ENCODE results near the gene CIART. TPM values are rescaled to one million over a fixed set of nuclear protein-coding genes. Genes with fewer than 3 reads are reported as not detected.

Gene CIART
- total and polyA plus RNA-seq, 2 donors (not counting 3 experiments of a cell fraction or from before 2014, with no cell fraction given), result 2.4 to 4.3 TPM

DNA sequence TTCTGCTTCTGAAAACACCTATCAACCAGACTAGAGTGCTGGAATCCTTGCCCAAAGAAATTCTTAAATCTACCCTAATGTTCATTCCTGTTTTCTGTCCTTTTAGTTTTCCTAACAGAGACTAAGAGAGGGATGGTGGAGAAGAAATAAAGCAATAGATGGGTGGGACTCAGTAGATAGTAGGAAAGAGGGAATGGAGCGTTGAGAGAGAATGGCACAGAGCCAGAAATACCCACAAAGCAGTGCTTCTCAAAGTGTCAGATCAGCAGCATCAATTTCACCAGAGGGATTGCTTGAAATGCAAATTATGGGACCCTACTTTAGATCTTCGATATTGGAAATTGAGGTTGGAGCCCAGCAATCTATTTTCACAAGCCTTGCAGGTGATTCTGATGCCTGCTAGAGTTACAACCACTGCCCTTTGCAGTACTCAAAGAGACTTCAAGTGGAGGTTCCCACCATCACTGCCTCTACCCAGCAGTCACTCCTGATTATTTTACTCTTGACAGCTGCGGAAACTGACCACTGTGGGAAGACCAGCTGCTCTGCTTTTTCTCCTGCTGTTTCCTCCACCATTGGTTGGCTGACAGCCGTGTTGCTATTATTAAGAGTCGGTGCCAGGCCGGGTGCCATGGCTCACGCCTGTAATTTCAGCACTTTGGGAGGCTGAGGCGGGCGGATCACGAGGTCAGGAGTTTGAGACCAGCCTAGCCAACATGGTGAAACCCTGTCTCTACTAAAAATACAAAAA lies 27.6 kb downstream of the CIART start:
- no TSS peak for BruUV-seq (replicated peaks)
- POLR2A ChIA-PET, result no interaction called here
- no peak overlapping the region for H3K9ac ChIP-seq (replicated peaks; ENCODE audit: extremely low read depth, insufficient read depth, low read length)

More for the DNA sequence above, 27.6 kb downstream of the CIART start:
- no peak overlapping the region for H3K4me2 ChIP-seq (ENCODE audit: insufficient read depth, low read length)
- FAIRE-seq (no peak), DNase-seq (ENCODE audit: low read depth, low spot score) (no peak)
- intact Hi-C loops (cut with micrococcal nuclease) (no loop called here), dilution Hi-C loops (cut with MboI; ENCODE audit: extremely low pct_ligation_motif_present, low sequenced_read_pairs) (no loop called here)
- H2AFZ ChIP-seq (ENCODE audit: low read depth, low read length), result no peak overlapping the region
- no peaks in the 10 kb centered on the region for H3K4me1 ChIP-seq (ENCODE audit: control insufficient read depth, extremely low read depth, insufficient read depth, low read length)
- no peak overlapping the region for H3K27ac ChIP-seq (ENCODE audit: insufficient read depth, low read depth, low read length)
- H3K4me3 ChIP-seq (replicated peaks in 1 of 3; ENCODE audit: insufficient read depth in 1 of 3, low read depth in 1 of 3, low read length in 3 of 3), result no peak overlapping the region
- no peaks in the 10 kb centered on the region for H4K20me1 ChIP-seq (replicated peaks; ENCODE audit: control insufficient read depth, extremely low read depth, insufficient read depth, low read length)
- peaks cover 0 to 5% of the 10 kb centered on the region in 2 experiments for H3K36me3 ChIP-seq (ENCODE audit: control insufficient read depth in 2 of 2, extremely low read depth in 1 of 2, insufficient read depth in 2 of 2, low read length in 2 of 2)
- CTCF ChIA-PET, result no interaction called here
- H3K9me3 ChIP-seq (replicated peaks; ENCODE audit: control insufficient read depth, insufficient read depth, low read length), result no peaks in the 10 kb centered on the region
- no peaks in the 10 kb centered on the region for H3K27me3 ChIP-seq (ENCODE audit: control insufficient read depth in 2 of 2, insufficient read depth in 2 of 2, low read length in 2 of 2)
- H3K79me2 ChIP-seq (ENCODE audit: control insufficient read depth, insufficient read depth, low read length), result no peaks in the 10 kb centered on the region
- no peaks in the 10 kb centered on the region for H3K9me1 ChIP-seq (replicated peaks; ENCODE audit: control insufficient read depth, extremely low read depth, insufficient read depth, low read length)
- no peak for TF ChIP-seq EZH2 (IDR thresholded peaks at IDR 0.05; ENCODE audit: borderline replicate concordance, low read depth, low read length, severe bottlenecking)
- TF ChIP-seq, protein P1, sequence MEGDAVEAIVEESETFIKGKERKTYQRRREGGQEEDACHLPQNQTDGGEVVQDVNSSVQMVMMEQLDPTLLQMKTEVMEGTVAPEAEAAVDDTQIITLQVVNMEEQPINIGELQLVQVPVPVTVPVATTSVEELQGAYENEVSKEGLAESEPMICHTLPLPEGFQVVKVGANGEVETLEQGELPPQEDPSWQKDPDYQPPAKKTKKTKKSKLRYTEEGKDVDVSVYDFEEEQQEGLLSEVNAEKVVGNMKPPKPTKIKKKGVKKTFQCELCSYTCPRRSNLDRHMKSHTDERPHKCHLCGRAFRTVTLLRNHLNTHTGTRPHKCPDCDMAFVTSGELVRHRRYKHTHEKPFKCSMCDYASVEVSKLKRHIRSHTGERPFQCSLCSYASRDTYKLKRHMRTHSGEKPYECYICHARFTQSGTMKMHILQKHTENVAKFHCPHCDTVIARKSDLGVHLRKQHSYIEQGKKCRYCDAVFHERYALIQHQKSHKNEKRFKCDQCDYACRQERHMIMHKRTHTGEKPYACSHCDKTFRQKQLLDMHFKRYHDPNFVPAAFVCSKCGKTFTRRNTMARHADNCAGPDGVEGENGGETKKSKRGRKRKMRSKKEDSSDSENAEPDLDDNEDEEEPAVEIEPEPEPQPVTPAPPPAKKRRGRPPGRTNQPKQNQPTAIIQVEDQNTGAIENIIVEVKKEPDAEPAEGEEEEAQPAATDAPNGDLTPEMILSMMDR (IDR thresholded peaks at IDR 0.05; ENCODE audit: extremely low read depth in 1 of 2, insufficient read depth in 1 of 2, low read depth in 1 of 2, low read length in 2 of 2), result no peak
- TF ChIP-seq, protein P2, sequence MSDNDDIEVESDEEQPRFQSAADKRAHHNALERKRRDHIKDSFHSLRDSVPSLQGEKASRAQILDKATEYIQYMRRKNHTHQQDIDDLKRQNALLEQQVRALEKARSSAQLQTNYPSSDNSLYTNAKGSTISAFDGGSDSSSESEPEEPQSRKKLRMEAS (IDR thresholded peaks at IDR 0.05; ENCODE audit: insufficient read depth, insufficient read length), result no peak
- TF ChIP-seq POLR2A (IDR thresholded peaks at IDR 0.05; ENCODE audit: low read depth, low read length), result peak; percentile 27
